ENCODE measurements around the gene C11orf42.

Gene C11orf42

DNA sequence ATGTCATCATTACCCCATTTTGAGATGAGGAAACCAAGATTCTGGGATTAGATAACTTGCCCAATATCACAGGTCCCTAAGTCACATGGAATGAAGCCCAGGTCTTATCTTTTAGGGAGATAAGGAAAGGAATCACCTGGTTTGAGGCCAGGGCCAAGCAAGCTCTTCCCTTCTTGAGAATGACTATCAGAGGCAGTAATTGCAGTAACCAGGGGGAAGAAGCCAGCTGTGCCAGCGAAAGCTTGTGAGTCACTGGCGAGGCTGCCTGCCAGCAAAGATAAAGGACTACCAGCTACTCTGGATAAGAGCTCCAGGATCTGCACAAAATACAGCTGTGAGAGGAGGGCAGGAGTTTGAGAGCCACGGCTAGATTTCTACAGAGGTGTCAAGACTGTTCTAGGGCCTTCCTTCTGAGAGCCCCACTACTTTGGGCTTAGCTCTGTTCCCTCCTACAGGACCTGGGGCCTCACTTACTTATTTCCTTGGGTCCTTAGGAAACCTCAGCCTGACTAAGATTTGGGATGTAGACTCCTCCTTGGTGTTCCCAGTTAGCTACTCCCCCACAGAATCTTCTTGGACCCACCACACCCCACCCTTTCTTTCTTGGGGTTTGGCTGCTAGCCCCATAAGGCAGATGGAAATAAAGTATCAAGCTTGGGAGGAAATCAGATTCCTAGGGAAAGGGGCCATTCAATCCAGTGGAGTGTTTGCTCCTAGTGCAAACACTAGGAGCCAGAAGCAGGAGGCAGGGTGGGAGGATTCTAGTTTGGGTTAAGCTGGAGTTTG, 44.6 kb downstream of the C11orf42 start:
- no peak for TF ChIP-seq SIN3A (IDR thresholded peaks at IDR 0.05; ENCODE audit: borderline replicate concordance, insufficient read depth, low read length)
- no peak for TF ChIP-seq POLR2AphosphoS5 (IDR thresholded peaks at IDR 0.05; ENCODE audit: low read depth, low read length)
- no peak for TF ChIP-seq FOXP2 (optimal IDR thresholded peaks at IDR 0.05; ENCODE audit: borderline replicate concordance, extremely low read depth, extremely low read length, insufficient read depth)
- TF ChIP-seq, protein P1, sequence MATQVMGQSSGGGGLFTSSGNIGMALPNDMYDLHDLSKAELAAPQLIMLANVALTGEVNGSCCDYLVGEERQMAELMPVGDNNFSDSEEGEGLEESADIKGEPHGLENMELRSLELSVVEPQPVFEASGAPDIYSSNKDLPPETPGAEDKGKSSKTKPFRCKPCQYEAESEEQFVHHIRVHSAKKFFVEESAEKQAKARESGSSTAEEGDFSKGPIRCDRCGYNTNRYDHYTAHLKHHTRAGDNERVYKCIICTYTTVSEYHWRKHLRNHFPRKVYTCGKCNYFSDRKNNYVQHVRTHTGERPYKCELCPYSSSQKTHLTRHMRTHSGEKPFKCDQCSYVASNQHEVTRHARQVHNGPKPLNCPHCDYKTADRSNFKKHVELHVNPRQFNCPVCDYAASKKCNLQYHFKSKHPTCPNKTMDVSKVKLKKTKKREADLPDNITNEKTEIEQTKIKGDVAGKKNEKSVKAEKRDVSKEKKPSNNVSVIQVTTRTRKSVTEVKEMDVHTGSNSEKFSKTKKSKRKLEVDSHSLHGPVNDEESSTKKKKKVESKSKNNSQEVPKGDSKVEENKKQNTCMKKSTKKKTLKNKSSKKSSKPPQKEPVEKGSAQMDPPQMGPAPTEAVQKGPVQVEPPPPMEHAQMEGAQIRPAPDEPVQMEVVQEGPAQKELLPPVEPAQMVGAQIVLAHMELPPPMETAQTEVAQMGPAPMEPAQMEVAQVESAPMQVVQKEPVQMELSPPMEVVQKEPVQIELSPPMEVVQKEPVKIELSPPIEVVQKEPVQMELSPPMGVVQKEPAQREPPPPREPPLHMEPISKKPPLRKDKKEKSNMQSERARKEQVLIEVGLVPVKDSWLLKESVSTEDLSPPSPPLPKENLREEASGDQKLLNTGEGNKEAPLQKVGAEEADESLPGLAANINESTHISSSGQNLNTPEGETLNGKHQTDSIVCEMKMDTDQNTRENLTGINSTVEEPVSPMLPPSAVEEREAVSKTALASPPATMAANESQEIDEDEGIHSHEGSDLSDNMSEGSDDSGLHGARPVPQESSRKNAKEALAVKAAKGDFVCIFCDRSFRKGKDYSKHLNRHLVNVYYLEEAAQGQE (IDR thresholded peaks at IDR 0.05; ENCODE audit: insufficient read depth in 1 of 2, low read depth in 2 of 2, low read length in 2 of 2) = no peak
- no peak for TF ChIP-seq TAF1 (IDR thresholded peaks at IDR 0.05; ENCODE audit: borderline replicate concordance, insufficient read depth, low read length)

DNA sequence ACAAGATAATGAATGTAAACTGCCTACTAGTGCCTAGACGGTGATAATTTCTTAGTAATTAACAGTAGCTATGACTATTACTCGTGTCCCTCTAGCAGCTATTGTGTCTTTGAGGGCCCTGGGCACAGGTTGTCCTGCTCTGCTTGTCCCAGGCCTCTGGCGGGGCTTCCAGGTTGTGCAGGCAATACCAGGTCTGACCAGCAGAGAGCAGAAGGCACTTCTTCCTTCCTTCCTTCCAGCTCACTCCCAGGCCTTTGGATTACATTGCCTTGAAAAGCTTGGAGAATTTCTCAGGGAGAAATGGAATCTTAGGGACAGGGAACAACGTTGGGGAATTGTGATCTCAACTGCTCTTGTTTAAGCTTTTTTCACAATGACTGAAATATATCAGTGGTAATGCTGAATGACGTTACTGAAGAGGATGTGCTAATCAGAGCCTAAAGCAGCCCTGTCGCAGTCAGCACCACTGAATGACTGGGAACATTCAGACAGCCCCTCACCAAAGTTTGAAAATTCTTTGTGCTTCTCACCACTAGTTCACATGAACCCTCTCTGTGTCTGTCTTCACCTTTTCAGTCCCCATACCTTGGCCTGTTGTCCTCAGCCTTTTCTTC, 45.9 kb downstream of the C11orf42 start:
- TF ChIP-seq SIN3A (IDR thresholded peaks at IDR 0.05; ENCODE audit: borderline replicate concordance, insufficient read depth, low read length) = no peak
- no peak for TF ChIP-seq TAF1 (IDR thresholded peaks at IDR 0.05; ENCODE audit: borderline replicate concordance, insufficient read depth, low read length)
- no peak for TF ChIP-seq FOXP2 (optimal IDR thresholded peaks at IDR 0.05; ENCODE audit: borderline replicate concordance, extremely low read depth, extremely low read length, insufficient read depth)
- no peak for TF ChIP-seq POLR2AphosphoS5 (IDR thresholded peaks at IDR 0.05; ENCODE audit: low read depth, low read length)
- TF ChIP-seq, protein P1 (IDR thresholded peaks at IDR 0.05; ENCODE audit: insufficient read depth in 1 of 2, low read depth in 2 of 2, low read length in 2 of 2) = no peak

- TF ChIP-seq, protein P1 (IDR thresholded peaks at IDR 0.05; ENCODE audit: insufficient read depth in 1 of 2, low read depth in 2 of 2, low read length in 2 of 2) = no peak
- TF ChIP-seq FOXP2 (optimal IDR thresholded peaks at IDR 0.05; ENCODE audit: borderline replicate concordance, extremely low read depth, extremely low read length, insufficient read depth) (no peak), POLR2AphosphoS5 (IDR thresholded peaks at IDR 0.05; ENCODE audit: low read depth, low read length) (no peak), TAF1 (IDR thresholded peaks at IDR 0.05; ENCODE audit: borderline replicate concordance, insufficient read depth, low read length) (no peak), SIN3A (IDR thresholded peaks at IDR 0.05; ENCODE audit: borderline replicate concordance, insufficient read depth, low read length) (no peak)
These were observed 46.7 kb downstream of the C11orf42 start for GRCh38 chr11:6251990-6252473.

DNA sequence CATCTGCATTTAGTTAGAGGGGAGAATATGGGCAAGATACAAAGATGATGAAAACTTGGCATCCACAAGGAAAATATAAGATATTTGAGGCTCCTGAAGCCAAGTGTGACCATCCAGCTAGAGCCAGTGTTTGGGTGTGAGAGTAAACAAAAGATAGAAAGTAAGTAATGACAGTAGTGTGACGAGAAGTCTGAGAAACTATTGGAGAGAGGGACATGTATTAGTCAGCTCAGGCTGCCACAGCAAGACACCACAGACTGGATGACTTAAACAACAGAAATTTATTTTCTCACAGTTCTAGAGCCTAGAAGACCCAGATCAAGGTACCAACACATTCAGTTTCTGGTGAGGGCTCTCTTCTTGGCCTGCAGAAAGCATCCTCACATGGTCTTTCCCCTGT, 47.8 kb downstream of the C11orf42 start:
- no peak for TF ChIP-seq TAF1 (IDR thresholded peaks at IDR 0.05; ENCODE audit: borderline replicate concordance, insufficient read depth, low read length)
- TF ChIP-seq SIN3A (IDR thresholded peaks at IDR 0.05; ENCODE audit: borderline replicate concordance, insufficient read depth, low read length) = no peak
- TF ChIP-seq, protein P1 (IDR thresholded peaks at IDR 0.05; ENCODE audit: insufficient read depth in 1 of 2, low read depth in 2 of 2, low read length in 2 of 2) = no peak
- no peak for TF ChIP-seq POLR2AphosphoS5 (IDR thresholded peaks at IDR 0.05; ENCODE audit: low read depth, low read length)
- TF ChIP-seq FOXP2 (optimal IDR thresholded peaks at IDR 0.05; ENCODE audit: borderline replicate concordance, extremely low read depth, extremely low read length, insufficient read depth) = no peak

Data from PFSK-1 (cell line).